ENCODE data around the gene CYGB. TPM values are rescaled to one million over a fixed set of nuclear protein-coding genes. Genes with fewer than 3 reads are reported as not detected.

The CYGB gene
- total and polyA plus RNA-seq, 2 of the 13 experiments (the other 11 are each of a cell fraction or from before 2014, with no cell fraction given): 18.9 to 27.1 TPM

DNA sequence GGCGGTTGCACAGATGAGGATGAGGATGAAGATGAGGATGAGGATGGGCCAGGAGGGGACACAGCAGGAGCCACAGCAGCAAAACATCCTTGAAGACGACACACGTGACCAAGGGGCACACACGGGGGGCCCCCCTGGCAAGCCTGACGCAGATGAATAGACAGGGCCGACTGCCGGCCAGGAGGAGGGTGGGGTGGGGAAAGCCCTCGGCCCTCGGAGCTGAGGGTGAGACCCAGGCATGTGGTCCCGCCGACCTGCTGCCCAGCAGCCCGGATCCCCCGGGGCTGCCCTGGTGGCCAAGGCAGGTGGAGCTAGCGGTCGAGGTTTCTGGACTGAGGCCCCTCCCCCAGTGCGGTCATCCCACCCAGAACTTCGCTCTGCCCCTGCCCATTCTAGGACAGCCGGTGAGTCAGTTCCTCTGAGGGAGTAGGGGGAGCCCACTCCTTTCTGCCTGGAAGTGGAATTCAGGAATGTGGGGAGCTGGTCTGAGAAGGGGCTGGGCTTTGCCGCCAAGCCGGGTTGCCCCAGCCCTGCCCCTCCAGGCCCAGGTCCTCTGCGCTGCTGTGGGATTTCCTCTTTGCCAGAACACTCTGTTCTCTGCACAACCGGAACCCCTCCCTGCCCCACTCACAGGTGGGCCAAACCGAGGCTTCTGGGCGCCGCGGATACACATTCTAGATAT, 9.9 kb downstream of the CYGB start (continued):
- TF ChIP-seq, protein P1, sequence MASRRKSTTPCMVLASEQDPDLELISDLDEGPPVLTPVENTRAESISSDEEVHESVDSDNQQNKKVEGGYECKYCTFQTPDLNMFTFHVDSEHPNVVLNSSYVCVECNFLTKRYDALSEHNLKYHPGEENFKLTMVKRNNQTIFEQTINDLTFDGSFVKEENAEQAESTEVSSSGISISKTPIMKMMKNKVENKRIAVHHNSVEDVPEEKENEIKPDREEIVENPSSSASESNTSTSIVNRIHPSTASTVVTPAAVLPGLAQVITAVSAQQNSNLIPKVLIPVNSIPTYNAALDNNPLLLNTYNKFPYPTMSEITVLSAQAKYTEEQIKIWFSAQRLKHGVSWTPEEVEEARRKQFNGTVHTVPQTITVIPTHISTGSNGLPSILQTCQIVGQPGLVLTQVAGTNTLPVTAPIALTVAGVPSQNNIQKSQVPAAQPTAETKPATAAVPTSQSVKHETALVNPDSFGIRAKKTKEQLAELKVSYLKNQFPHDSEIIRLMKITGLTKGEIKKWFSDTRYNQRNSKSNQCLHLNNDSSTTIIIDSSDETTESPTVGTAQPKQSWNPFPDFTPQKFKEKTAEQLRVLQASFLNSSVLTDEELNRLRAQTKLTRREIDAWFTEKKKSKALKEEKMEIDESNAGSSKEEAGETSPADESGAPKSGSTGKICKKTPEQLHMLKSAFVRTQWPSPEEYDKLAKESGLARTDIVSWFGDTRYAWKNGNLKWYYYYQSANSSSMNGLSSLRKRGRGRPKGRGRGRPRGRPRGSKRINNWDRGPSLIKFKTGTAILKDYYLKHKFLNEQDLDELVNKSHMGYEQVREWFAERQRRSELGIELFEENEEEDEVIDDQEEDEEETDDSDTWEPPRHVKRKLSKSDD (CRISPR knock-in tag; IDR thresholded peaks at IDR 0.05; ENCODE audit: low read depth): no peak; the same call in 1 of the 2 replicates
- TF ChIP-seq, protein P2, sequence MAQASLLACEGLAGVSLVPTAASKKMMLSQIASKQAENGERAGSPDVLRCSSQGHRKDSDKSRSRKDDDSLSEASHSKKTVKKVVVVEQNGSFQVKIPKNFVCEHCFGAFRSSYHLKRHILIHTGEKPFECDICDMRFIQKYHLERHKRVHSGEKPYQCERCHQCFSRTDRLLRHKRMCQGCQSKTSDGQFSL (CRISPR knock-in tag; IDR thresholded peaks at IDR 0.05): no peak
- no peak for TF ChIP-seq ZNF3 (CRISPR knock-in tag; IDR thresholded peaks at IDR 0.05)
- TF ChIP-seq, protein P3, sequence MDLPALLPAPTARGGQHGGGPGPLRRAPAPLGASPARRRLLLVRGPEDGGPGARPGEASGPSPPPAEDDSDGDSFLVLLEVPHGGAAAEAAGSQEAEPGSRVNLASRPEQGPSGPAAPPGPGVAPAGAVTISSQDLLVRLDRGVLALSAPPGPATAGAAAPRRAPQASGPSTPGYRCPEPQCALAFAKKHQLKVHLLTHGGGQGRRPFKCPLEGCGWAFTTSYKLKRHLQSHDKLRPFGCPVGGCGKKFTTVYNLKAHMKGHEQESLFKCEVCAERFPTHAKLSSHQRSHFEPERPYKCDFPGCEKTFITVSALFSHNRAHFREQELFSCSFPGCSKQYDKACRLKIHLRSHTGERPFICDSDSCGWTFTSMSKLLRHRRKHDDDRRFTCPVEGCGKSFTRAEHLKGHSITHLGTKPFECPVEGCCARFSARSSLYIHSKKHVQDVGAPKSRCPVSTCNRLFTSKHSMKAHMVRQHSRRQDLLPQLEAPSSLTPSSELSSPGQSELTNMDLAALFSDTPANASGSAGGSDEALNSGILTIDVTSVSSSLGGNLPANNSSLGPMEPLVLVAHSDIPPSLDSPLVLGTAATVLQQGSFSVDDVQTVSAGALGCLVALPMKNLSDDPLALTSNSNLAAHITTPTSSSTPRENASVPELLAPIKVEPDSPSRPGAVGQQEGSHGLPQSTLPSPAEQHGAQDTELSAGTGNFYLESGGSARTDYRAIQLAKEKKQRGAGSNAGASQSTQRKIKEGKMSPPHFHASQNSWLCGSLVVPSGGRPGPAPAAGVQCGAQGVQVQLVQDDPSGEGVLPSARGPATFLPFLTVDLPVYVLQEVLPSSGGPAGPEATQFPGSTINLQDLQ (CRISPR knock-in tag; IDR thresholded peaks at IDR 0.05): no peak
- TF ChIP-seq ZNF562 (CRISPR knock-in tag; IDR thresholded peaks at IDR 0.05; ENCODE audit: borderline replicate concordance): no peak
- TF ChIP-seq, protein P4, sequence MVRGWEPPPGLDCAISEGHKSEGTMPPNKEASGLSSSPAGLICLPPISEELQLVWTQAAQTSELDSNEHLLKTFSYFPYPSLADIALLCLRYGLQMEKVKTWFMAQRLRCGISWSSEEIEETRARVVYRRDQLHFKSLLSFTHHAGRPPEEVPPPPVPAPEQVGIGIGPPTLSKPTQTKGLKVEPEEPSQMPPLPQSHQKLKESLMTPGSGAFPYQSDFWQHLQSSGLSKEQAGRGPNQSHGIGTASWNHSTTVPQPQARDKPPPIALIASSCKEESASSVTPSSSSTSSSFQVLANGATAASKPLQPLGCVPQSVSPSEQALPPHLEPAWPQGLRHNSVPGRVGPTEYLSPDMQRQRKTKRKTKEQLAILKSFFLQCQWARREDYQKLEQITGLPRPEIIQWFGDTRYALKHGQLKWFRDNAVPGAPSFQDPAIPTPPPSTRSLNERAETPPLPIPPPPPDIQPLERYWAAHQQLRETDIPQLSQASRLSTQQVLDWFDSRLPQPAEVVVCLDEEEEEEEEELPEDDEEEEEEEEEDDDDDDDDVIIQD (CRISPR knock-in tag; IDR thresholded peaks at IDR 0.05; ENCODE audit: low read depth): no peak
- TF ChIP-seq, protein P5, sequence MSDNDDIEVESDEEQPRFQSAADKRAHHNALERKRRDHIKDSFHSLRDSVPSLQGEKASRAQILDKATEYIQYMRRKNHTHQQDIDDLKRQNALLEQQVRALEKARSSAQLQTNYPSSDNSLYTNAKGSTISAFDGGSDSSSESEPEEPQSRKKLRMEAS (IDR thresholded peaks at IDR 0.05): peak; percentile 81
- TF ChIP-seq SIX4 (CRISPR knock-in tag; IDR thresholded peaks at IDR 0.05): no peak
- TF ChIP-seq KAT8 (CRISPR knock-in tag; IDR thresholded peaks at IDR 0.05): peak; percentile 52
- TF ChIP-seq, protein P6, sequence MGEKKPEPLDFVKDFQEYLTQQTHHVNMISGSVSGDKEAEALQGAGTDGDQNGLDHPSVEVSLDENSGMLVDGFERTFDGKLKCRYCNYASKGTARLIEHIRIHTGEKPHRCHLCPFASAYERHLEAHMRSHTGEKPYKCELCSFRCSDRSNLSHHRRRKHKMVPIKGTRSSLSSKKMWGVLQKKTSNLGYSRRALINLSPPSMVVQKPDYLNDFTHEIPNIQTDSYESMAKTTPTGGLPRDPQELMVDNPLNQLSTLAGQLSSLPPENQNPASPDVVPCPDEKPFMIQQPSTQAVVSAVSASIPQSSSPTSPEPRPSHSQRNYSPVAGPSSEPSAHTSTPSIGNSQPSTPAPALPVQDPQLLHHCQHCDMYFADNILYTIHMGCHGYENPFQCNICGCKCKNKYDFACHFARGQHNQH (CRISPR knock-in tag; IDR thresholded peaks at IDR 0.05): peak; percentile 48
- TF ChIP-seq TGIF2 (CRISPR knock-in tag; IDR thresholded peaks at IDR 0.05): no peak
- TF ChIP-seq, protein P7, sequence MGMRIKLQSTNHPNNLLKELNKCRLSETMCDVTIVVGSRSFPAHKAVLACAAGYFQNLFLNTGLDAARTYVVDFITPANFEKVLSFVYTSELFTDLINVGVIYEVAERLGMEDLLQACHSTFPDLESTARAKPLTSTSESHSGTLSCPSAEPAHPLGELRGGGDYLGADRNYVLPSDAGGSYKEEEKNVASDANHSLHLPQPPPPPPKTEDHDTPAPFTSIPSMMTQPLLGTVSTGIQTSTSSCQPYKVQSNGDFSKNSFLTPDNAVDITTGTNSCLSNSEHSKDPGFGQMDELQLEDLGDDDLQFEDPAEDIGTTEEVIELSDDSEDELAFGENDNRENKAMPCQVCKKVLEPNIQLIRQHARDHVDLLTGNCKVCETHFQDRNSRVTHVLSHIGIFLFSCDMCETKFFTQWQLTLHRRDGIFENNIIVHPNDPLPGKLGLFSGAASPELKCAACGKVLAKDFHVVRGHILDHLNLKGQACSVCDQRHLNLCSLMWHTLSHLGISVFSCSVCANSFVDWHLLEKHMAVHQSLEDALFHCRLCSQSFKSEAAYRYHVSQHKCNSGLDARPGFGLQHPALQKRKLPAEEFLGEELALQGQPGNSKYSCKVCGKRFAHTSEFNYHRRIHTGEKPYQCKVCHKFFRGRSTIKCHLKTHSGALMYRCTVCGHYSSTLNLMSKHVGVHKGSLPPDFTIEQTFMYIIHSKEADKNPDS (CRISPR knock-in tag; IDR thresholded peaks at IDR 0.05): no peak
- TF ChIP-seq, protein P8, sequence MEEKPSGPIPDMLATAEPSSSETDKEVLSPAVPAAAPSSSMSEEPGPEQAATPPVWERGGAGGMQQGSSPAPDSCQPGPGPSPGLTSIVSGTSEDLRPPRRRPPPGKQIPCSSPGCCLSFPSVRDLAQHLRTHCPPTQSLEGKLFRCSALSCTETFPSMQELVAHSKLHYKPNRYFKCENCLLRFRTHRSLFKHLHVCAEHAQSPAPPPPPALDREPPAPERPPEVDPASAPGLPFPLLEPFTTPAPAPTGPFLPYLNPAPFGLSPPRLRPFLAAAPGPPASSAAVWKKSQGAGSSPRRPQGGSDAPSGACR (CRISPR knock-in tag; IDR thresholded peaks at IDR 0.05): no peak
- no peak for TF ChIP-seq ADNP (CRISPR knock-in tag; IDR thresholded peaks at IDR 0.05)
